ENCODE data around the gene GDI1.
A peak's percentile ranks its signal among the peaks of the same experiment; 100 is the strongest.

The GDI1 gene

DNA sequence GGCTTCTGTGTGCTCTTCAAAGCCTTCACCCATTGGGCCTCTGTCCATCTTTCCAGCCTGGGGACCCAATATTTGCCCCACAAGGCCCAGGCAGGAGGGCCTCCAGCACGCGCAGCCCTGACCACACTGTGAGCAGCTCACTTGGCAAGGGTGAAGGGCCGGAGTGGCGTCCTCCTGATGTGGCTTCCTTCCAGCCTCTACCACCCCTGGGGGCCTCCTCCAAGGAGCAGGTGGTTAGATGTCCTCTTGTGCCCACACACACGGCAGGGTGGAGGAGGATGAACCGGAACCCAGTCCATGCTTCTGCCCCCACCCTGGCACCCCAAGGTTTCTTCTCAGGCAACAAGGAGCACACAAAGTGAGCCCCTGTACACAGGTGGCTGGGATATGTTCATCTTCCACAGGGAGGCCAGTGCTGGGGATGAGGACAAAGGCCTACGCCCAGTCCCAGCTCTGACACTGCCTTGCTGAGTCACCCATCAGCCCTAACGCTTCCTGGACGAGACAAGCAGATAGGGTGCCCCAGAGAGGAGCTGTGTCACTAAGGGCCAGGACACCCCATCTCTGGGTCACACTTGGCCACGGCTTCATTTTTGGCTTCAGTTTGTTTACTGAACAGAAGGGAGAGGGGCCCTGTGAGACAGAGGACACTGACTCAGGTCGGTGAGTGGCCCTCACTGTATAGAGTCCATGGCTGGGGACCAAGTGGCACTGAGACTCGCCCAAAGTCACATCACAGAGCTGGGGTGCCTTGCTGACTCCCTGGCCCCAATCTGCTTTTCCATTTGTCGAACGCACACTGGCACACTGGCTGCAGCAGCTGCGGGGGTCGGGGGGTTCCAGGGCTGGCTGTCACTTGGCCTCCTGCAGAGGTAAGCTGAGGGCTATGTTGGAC is 47.5 kb downstream of the GDI1 start:
- DNase-seq = no peak

DNA sequence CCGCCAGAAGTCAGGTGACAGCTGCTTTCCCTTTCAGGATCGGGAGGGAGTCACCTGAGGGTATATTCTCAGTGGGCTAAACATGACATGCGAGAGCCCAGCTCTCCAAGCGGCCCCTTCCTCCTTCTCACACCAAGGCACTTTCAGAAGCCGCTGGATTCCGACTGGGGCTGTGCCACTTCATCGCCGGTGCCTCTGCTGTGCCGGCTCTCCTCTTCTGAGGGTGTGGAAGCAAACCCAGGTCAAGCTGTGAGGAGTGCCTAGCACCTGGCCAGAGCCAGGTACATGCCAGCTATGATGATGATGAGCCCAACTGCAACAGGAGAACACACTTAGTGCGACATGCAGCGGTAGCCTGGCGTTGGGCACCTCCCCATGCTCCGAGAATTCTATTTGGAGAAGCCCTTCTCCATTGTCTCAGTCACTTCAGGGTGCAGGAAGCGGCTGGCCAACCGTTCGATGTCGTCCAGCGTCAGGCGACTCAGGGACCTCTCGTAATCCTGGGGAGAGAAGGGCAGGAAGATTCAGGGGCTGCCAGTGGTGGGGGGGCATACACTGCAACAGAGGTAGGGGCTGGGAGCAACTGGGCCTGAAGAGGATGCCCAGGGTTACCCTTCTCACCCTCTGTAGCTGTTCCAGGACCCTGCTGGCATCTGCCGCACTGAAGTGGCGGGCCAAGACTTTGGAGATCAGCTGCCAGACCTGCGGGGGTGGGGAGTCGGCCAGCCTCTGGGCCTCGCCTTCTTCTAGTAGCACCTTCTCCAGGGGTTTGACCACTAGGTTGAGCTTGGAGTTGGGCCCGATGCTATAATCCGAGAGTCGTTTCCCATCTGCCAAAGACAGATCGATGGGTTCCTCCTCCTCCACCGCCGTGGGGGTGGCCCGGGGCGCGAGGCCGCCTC is 48.4 kb downstream of the GDI1 start:
- no peak for DNase-seq

DNA sequence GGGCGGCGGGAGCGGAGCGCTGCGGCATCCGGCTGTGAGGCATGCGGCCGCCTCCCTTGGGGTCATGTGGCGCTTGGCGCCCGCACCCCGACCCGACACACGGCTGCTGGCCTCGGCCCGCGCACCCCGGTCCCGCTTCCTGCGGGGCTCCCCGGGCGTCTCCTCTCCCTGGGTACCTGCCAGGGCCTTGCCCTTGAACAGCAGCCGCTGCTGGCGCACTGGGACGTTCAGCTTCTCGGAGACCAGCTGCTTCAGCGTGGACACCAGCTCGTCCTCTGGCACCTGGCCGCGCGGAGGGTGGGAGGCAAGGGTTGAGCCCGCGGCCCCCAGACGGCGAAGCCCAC is 49.1 kb downstream of the GDI1 start:
- no peak for DNase-seq

DNA sequence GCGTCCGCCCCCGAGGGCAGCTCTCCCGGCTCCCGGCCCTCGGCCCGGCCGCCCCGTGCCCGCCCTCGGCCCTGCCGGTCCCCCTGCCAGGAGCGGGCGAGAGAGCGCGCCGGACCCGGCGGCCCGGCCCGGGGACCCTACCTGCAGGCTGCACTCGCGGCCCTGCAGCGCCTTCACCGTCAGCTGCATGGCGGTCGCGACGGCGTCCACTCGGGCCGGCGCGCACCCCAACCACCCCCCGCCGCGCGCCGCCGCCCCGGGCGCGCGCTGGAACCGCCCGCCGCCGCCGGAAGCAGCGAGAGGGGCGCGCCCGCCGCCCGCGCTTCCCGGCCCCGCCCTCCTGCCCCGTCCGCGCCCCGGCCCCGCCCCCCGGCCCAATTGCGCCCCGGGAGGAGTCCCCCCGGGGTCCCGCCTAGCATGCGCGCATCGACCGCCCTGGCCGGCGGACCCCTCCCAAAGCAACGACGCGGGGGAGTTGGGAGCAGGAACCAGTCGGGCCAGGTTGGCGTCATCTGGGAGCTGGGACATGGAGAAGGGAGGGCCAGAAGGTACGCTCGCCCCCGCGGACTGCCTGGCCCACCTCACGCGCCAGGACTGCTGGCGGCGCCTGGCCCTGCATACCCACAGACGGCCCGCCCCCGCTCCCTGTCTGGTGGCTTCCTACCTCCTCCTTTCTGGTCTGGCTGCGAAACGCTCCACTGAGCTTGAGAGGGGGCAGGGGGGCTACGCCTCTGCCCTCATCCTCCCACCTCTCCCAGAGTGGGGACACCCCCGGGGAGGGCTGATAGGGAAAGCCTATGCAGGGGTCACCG is 49.6 kb downstream of the GDI1 start, which contains the start of gene UBL4A:
TSS of gene UBL4A (minus strand) at position 220 of the 812 bp plus-strand sequence. CDS start at position 189, 31 bp downstream.
- peak in 3 of 4 experiments; percentile 7 to 45 (median 27) for DNase-seq

DNA sequence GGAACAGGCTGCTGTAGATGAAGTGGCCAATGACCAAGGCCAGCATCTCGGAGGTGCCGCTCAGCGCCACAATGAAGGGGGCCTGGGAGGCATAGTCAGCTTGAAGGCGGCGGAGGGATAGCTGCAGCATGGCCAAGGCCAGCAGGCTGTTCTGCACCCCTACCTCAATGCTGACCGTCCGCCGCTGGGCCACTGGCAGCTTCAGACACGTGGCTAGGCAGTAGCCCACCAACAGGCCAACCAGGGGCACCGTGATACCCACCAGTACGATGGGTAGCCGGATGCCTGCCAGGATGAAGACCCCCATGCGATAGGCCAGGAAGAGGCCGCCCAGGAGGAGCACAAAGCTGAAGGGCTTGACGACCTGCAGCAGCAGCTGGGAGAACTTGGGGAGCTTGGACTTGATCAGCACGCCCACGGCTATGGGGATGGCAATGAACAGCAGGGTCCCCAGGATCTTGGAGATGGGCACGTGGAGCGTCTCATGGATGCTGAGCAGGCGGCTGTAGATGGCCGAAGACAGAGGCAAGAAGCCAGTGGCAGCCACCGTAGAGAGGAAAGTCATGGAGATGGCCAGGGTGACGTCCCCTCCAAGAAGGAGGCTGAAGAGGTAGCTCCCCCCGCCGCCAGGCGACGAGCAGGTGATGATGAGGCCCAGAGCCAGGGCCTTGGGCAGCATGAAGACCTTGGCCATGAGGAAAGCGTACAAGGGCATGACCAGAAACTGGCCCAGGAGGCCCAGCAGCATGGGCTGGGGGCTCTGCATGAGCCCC is 50.8 kb downstream of the GDI1 start:
- no peak for DNase-seq

DNA sequence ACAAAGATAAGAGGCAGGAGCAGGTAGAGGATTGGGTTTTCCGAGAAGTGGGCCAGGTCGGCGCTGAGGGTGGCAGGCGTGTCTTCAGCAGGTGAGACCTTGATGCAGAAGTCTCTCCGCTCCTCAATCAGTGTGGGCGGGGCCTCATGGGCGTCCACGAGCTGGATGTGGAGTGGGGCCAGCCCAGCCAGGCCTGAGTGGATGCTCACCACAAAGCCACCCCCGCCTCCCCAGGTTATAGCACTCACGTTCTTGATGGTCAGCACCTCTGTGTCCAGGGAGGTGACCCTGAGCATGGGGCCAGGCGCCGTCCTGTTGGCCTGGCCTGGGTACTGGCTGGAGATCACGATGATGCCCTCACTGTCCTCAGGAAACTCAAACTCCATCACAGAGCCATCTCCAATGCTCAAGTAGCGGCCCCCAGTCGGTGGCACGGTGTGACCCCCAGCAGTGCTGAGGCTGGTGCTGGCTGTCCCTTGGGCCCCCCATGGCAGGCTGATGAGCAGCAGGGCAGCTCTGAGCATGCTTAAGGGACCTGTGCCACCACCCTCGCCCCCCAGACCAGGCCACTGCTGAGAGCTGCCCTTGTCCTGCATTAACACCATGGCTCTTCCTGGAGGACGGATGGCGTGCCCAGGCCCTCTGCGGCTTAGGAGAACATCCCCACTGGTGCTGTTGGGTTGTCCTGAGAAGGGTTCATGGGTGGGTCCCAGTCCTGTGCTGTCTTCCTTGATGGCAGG is 51.6 kb downstream of the GDI1 start:
- DNase-seq = no peak

DNA sequence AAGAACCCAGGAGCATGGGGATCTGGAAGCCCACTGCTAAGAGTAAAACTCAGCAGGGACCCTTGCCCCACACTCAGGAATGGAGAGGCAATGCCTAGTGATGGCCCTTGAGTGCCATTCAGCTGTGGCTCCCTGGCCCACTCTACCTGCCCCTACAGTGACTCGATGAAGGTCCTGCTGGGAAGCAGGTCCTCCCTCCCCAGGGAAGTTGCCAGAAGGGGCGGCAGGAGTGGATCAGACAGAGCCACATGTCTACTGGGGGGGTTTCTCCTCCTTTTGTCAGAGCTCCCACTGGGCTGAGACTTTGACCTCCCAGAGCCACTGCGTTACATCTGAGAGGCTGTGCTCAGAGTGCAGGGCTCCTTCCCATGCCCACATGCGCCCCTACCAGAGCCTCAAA is 52.2 kb downstream of the GDI1 start:
- DNase-seq = no peak

DNA sequence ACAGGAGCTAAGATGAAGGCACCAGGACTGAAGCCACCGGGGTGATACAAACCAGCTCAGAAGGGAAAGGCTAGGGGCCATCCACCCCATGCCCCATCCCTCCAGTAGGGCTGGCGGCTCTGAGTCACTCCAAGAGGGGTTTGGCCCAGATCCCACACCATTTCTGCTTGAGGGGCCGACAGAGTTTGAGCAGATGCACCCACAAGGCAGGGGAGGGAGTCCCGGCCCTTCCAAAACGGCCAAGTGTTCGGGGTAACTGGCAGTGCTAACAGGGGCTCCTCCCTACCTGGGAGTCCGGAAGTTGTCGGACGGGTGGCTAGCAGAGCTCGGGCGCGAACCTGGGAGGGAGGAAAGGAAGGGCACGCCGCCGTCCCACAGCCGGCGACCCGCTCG is 53.1 kb downstream of the GDI1 start:
- DNase-seq = peak in 1 of 4 experiments; percentile 9

DNA sequence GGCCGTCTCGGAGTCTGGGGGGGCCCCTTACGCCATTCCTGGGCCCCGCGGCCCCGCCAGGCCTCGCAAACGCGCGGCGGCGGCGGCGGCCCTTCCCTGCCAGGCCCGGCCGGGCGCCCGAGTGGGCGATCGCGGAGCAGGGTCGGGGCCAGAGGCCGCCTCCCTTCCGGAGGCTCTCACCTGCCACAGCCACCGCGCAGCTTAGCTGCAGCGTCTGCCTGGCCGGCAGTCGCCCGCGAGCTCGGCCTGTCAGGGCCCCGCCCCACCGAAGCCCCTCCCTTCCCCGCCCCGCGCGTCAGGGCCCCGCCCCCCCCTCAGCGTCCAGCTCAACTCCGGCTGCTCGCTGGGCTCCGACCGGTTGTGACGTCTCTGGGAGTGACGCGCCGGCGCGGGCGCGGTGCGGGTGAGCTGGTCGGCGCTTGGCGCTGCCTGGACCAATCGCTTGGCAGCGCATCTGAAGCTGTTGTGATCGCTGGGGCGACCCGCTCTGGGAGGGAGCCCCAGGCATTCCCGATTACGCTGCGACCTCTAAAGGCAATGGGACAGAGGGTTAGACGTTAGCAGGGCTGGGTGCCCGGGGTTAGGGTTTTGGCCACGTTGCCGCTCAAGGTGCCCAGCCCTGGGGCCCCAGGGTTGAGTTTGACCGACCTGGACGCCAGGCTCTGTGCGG is 53.6 kb downstream of the GDI1 start, which contains the start of gene SLC10A3:
TSS of gene SLC10A3 (minus strand) at position 216 of the 670 bp plus-strand sequence. CDS start 1,689 bp downstream, outside the sequence.
- DNase-seq = peak; percentile 67 to 76 (median 70)

Data from activated CD4-positive, CD25-positive, alpha-beta regulatory T cell (primary cell).